ENCODE results near the gene KRTAP3-2. TPM values are rescaled to one million over a fixed set of nuclear protein-coding genes. Genes with fewer than 3 reads are reported as not detected.

Gene KRTAP3-2
- total RNA-seq, 4 donors from 2014 or later: not detected

DNA sequence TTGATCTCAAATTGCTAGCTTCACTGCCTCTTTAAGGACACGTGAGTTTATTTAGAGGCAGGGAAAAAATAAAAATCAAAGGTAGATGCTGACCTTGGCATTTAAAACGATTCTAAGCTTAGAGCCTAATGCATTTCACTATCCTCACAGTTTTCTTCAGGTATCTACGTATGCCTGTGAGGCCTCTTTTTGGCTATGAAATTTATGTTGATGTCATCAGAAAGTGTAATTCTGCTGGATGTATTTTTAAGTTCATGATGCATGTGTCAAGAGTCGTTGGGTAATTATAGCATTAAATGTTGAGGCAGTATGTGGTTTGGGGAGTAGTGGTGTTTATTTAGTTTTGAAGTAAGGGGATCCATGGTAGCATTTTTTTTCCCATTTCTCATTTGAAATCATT, 4.2 kb upstream of the KRTAP3-2 start:
- Histone ChIP-seq H3K4me3 (no peak overlapping the region), H3K9me3 (no peaks in the 10 kb centered on the region), H3K36me3 (no peaks in the 10 kb centered on the region), H3K4me1 (no peaks in the 10 kb centered on the region), H3K27ac (no peak overlapping the region), H3K27me3 (peaks cover 0 to 8% (median 0%) of the 10 kb centered on the region in 3 donors)
- in situ Hi-C loops (cut with MboI; ENCODE audit: low sequenced_read_pairs in 4 of 4): no loop called here
- no peak for DNase-seq
- ATAC-seq: no peak
- no peak for TF ChIP-seq POLR2A (IDR thresholded peaks at IDR 0.05)
- TF ChIP-seq, protein P1, sequence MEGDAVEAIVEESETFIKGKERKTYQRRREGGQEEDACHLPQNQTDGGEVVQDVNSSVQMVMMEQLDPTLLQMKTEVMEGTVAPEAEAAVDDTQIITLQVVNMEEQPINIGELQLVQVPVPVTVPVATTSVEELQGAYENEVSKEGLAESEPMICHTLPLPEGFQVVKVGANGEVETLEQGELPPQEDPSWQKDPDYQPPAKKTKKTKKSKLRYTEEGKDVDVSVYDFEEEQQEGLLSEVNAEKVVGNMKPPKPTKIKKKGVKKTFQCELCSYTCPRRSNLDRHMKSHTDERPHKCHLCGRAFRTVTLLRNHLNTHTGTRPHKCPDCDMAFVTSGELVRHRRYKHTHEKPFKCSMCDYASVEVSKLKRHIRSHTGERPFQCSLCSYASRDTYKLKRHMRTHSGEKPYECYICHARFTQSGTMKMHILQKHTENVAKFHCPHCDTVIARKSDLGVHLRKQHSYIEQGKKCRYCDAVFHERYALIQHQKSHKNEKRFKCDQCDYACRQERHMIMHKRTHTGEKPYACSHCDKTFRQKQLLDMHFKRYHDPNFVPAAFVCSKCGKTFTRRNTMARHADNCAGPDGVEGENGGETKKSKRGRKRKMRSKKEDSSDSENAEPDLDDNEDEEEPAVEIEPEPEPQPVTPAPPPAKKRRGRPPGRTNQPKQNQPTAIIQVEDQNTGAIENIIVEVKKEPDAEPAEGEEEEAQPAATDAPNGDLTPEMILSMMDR (IDR thresholded peaks at IDR 0.05 in 4 of 5, conservative IDR thresholded peaks at IDR 0.05 in 1 of 5): no peak
- intact Hi-C loops (cut with DNase I; ENCODE audit: low total_unique reads): no loop called here

DNA sequence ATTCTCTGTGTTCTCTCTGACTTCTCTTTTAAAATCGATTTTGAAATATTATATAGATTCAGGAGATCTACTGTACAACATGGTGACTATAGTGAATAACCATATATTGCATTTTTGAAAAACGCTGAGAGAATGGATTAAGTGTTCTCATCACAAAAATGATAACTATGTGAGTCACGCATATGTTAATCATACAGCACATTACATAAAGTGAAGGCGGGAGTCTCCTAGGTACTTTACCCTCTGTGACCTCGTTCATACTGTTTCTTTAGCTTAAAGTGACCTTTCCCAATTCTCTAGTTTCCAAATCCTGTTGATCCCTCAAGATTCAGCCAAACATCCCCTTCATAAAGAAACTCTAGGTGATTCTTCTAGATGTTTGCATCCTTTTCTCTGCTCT, 3.1 kb upstream of the KRTAP3-2 start:
- no peaks in the 10 kb centered on the region for H3K4me1 ChIP-seq
- intact Hi-C loops (cut with DNase I; ENCODE audit: low total_unique reads): no loop called here
- no peak overlapping the region for H3K4me3 ChIP-seq
- in situ Hi-C loops (cut with MboI; ENCODE audit: low sequenced_read_pairs in 4 of 4): no loop called here
- H3K36me3 ChIP-seq: no peaks in the 10 kb centered on the region
- H3K27ac ChIP-seq: no peak overlapping the region
- no peak for DNase-seq
- H3K9me3 ChIP-seq: no peaks in the 10 kb centered on the region
- TF ChIP-seq, protein P1 (IDR thresholded peaks at IDR 0.05 in 4 of 5, conservative IDR thresholded peaks at IDR 0.05 in 1 of 5): no peak
- no peak for TF ChIP-seq POLR2A (IDR thresholded peaks at IDR 0.05)
- H3K27me3 ChIP-seq: peaks cover 0 to 8% (median 0%) of the 10 kb centered on the region in 3 donors
- ATAC-seq: no peak

DNA sequence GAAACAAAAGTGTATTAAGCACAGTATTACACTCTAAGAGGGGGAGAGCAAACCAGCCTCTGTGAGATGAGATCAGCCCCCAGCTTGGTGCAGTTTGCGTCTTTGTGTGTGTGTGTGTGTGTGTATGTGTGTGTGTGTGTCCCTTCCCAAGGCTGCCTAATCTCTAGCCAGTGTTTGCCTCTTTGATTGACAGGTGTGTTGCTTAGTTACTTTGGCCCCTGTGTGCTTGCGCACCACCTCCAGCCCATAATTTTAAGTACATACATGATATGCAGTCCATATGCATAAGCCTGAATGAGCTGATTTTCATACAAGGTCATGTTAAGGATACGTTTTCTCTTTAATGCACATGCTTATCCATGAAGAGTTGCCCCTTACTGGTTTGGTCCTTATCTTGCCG, 2.1 kb upstream of the KRTAP3-2 start:
- ATAC-seq (no peak), DNase-seq (no peak)
- Histone ChIP-seq H3K4me3 (no peak overlapping the region), H3K4me1 (no peaks in the 10 kb centered on the region), H3K27ac (no peak overlapping the region), H3K27me3 (peaks cover 0 to 10% (median 0%) of the 10 kb centered on the region in 3 donors), H3K9me3 (no peaks in the 10 kb centered on the region), H3K36me3 (no peaks in the 10 kb centered on the region)
- in situ Hi-C loops (cut with MboI; ENCODE audit: low sequenced_read_pairs in 4 of 4): no loop called here
- intact Hi-C loops (cut with DNase I; ENCODE audit: low total_unique reads): no loop called here
- TF ChIP-seq POLR2A (IDR thresholded peaks at IDR 0.05): no peak
- TF ChIP-seq, protein P1 (IDR thresholded peaks at IDR 0.05 in 4 of 5, conservative IDR thresholded peaks at IDR 0.05 in 1 of 5): no peak

GRCh38 chr17:40997361-40997760, 2.3 kb downstream of the KRTAP3-2 start:
- intact Hi-C loops (cut with DNase I; ENCODE audit: low total_unique reads): no loop called here
- Histone ChIP-seq H3K36me3 (no peaks in the 10 kb centered on the region), H3K9me3 (no peaks in the 10 kb centered on the region), H3K27ac (no peak overlapping the region), H3K27me3 (peaks cover 0 to 26% (median 0%) of the 10 kb centered on the region in 3 donors), H3K4me3 (no peak overlapping the region), H3K4me1 (no peaks in the 10 kb centered on the region)
- TF ChIP-seq, protein P1 (IDR thresholded peaks at IDR 0.05 in 4 of 5, conservative IDR thresholded peaks at IDR 0.05 in 1 of 5): no peak
- TF ChIP-seq POLR2A (IDR thresholded peaks at IDR 0.05): no peak
- ATAC-seq (no peak), DNase-seq (no peak)
- in situ Hi-C loops (cut with MboI; ENCODE audit: low sequenced_read_pairs in 4 of 4): no loop called here

GRCh38 chr17:40996829-40997228, 2.9 kb downstream of the KRTAP3-2 start:
- in situ Hi-C loops (cut with MboI; ENCODE audit: low sequenced_read_pairs in 4 of 4): no loop called here
- no peak for DNase-seq

More at GRCh38 chr17:40996829-40997228, 2.9 kb downstream of the KRTAP3-2 start:
- no peak overlapping the region for H3K27ac ChIP-seq
- ATAC-seq: no peak
- intact Hi-C loops (cut with DNase I; ENCODE audit: low total_unique reads): no loop called here
- no peaks in the 10 kb centered on the region for H3K9me3 ChIP-seq
- TF ChIP-seq, protein P1 (IDR thresholded peaks at IDR 0.05 in 4 of 5, conservative IDR thresholded peaks at IDR 0.05 in 1 of 5): no peak
- TF ChIP-seq POLR2A (IDR thresholded peaks at IDR 0.05): no peak
- H3K4me3 ChIP-seq: no peak overlapping the region
- H3K4me1 ChIP-seq: no peaks in the 10 kb centered on the region
- H3K36me3 ChIP-seq: no peaks in the 10 kb centered on the region
- peaks cover 0 to 27% (median 0%) of the 10 kb centered on the region in 3 donors for H3K27me3 ChIP-seq
